Endometrial microvascular endothelial cells (primary cell): Measurements from ENCODE around the gene MKLN1. TPM values are rescaled to one million over a fixed set of nuclear protein-coding genes. Genes with fewer than 3 reads are reported as not detected.

Experiments used
- in situ Hi-C: cut with HindIII; loops from 2 replicates; pipeline ENCODE4 v1.10.0; 2017; ENCODE audit warnings: low sequenced_read_pairs, low pct_unique_long_range_greater_than_20kb; ENCODE audit errors: inconsistent ontology term
- total RNA-seq: library from RNA; depleted of rRNA; stranded (reverse); fragments of >200 nt; gene quantifications from one replicate; pipeline ENCODE4 v1.2.3, GENCODE V29; 2015; ENCODE audit errors: inconsistent ontology term

MKLN1 gene
- total RNA-seq, 1 donor from 2014 or later, result 30.8 TPM

GRCh38 chr7:131338691-131339390 is 11.2 kb downstream of the MKLN1 start:
- in situ Hi-C loops, result no loop called here

- in situ Hi-C loops, result no loop called here
Observed at GRCh38 chr7:131341690-131342089, 14.0 kb downstream of the MKLN1 start.

- in situ Hi-C loops, result no loop called here
Observed at GRCh38 chr7:131342864-131343442, 15.3 kb downstream of the MKLN1 start.

GRCh38 chr7:131346885-131347592 is 19.4 kb downstream of the MKLN1 start:
- in situ Hi-C loops, result no loop called here

GRCh38 chr7:131352032-131352431 is 24.4 kb downstream of the MKLN1 start:
- in situ Hi-C loops, result no loop called here

- in situ Hi-C loops, result no loop called here
Observed at GRCh38 chr7:131354390-131354789, 26.7 kb downstream of the MKLN1 start.

GRCh38 chr7:131355917-131356777 is 28.5 kb downstream of the MKLN1 start:
- in situ Hi-C loops, result no loop called here

- in situ Hi-C loops, result no loop called here
Observed at GRCh38 chr7:131357282-131357880, 29.7 kb downstream of the MKLN1 start.

- in situ Hi-C loops, result no loop called here
Observed at GRCh38 chr7:131358636-131359035, 31.0 kb downstream of the MKLN1 start.

GRCh38 chr7:131359136-131359776 is 31.6 kb downstream of the MKLN1 start:
- in situ Hi-C loops, result no loop called here

- in situ Hi-C loops, result no loop called here
Observed at GRCh38 chr7:131363719-131364118, 36.0 kb downstream of the MKLN1 start.

GRCh38 chr7:131364767-131365344 is 37.2 kb downstream of the MKLN1 start:
- in situ Hi-C loops, result no loop called here

- in situ Hi-C loops, result no loop called here
Observed at GRCh38 chr7:131365838-131366237, 38.2 kb downstream of the MKLN1 start.

- in situ Hi-C loops, result no loop called here
Observed at GRCh38 chr7:131369354-131369753, 41.7 kb downstream of the MKLN1 start.

- in situ Hi-C loops, result no loop called here
Observed at GRCh38 chr7:131370523-131370968, 42.9 kb downstream of the MKLN1 start.

GRCh38 chr7:131371411-131371810 is 43.7 kb downstream of the MKLN1 start:
- in situ Hi-C loops, result no loop called here

GRCh38 chr7:131372554-131372953 is 44.9 kb downstream of the MKLN1 start:
- in situ Hi-C loops, result no loop called here

- in situ Hi-C loops, result no loop called here
Observed at GRCh38 chr7:131374821-131375220, 47.1 kb downstream of the MKLN1 start.
